Measurements from ENCODE around the gene ZNF827.

DNA sequence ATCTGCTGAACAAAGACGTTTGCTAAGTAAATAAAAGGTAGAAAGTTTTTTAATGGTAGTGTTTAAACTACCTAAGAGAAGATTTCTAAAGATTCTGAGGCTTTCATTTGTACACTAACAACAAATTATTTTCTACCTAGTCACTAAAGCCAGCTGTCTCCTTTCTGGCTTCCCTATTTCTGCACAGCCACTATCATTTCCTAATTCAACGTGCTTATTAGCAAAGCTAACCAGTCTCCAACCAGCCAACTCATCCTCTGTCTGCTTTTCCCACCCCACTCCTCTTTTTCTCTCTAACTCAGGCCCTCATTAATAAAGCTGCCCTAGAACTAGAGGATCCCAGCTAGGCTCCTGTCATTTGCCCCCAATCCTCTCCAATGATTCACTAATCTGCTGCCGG is 118.2 kb downstream of the ZNF827 start:
- TF ChIP-seq POLR2AphosphoS5 (IDR thresholded peaks at IDR 0.05; ENCODE audit: low read depth, low read length): no peak
- TF ChIP-seq, protein P1, sequence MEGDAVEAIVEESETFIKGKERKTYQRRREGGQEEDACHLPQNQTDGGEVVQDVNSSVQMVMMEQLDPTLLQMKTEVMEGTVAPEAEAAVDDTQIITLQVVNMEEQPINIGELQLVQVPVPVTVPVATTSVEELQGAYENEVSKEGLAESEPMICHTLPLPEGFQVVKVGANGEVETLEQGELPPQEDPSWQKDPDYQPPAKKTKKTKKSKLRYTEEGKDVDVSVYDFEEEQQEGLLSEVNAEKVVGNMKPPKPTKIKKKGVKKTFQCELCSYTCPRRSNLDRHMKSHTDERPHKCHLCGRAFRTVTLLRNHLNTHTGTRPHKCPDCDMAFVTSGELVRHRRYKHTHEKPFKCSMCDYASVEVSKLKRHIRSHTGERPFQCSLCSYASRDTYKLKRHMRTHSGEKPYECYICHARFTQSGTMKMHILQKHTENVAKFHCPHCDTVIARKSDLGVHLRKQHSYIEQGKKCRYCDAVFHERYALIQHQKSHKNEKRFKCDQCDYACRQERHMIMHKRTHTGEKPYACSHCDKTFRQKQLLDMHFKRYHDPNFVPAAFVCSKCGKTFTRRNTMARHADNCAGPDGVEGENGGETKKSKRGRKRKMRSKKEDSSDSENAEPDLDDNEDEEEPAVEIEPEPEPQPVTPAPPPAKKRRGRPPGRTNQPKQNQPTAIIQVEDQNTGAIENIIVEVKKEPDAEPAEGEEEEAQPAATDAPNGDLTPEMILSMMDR (IDR thresholded peaks at IDR 0.05): no peak
- TF ChIP-seq, protein P2, sequence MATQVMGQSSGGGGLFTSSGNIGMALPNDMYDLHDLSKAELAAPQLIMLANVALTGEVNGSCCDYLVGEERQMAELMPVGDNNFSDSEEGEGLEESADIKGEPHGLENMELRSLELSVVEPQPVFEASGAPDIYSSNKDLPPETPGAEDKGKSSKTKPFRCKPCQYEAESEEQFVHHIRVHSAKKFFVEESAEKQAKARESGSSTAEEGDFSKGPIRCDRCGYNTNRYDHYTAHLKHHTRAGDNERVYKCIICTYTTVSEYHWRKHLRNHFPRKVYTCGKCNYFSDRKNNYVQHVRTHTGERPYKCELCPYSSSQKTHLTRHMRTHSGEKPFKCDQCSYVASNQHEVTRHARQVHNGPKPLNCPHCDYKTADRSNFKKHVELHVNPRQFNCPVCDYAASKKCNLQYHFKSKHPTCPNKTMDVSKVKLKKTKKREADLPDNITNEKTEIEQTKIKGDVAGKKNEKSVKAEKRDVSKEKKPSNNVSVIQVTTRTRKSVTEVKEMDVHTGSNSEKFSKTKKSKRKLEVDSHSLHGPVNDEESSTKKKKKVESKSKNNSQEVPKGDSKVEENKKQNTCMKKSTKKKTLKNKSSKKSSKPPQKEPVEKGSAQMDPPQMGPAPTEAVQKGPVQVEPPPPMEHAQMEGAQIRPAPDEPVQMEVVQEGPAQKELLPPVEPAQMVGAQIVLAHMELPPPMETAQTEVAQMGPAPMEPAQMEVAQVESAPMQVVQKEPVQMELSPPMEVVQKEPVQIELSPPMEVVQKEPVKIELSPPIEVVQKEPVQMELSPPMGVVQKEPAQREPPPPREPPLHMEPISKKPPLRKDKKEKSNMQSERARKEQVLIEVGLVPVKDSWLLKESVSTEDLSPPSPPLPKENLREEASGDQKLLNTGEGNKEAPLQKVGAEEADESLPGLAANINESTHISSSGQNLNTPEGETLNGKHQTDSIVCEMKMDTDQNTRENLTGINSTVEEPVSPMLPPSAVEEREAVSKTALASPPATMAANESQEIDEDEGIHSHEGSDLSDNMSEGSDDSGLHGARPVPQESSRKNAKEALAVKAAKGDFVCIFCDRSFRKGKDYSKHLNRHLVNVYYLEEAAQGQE (IDR thresholded peaks at IDR 0.05; ENCODE audit: insufficient read depth in 1 of 2, low read depth in 2 of 2, low read length in 1 of 2): no peak
